GM12872 (cell line): ENCODE measurements around the gene MAN1C1.

ENCODE experiments used
- CTCF ChIP-seq: IDR thresholded peaks from 3 replicates; pipeline ENCODE4 v1.5.1; 2011; ENCODE audit warnings: low read depth, mild to moderate bottlenecking, low read length, moderate library complexity; ENCODE audit not compliant: insufficient read depth

The MAN1C1 gene

GRCh38 chr1:25771221-25772114 is 154.9 kb downstream of the MAN1C1 start:
- no peak for TF ChIP-seq CTCF

- TF ChIP-seq CTCF = no peak
These were observed 155.6 kb downstream of the MAN1C1 start for GRCh38 chr1:25772164-25772563.

GRCh38 chr1:25772692-25773245 is 156.2 kb downstream of the MAN1C1 start:
- no peak for TF ChIP-seq CTCF

GRCh38 chr1:25773441-25774125 is 157.0 kb downstream of the MAN1C1 start:
- no peak for TF ChIP-seq CTCF

GRCh38 chr1:25774206-25774803 is 157.7 kb downstream of the MAN1C1 start:
- no peak for TF ChIP-seq CTCF

GRCh38 chr1:25774921-25775771 is 158.6 kb downstream of the MAN1C1 start:
- TF ChIP-seq CTCF = no peak
